Liver (tissue), 9 donors: ENCODE measurements around the gene HPRT1. TPM values are rescaled to one million over a fixed set of nuclear protein-coding genes. Genes with fewer than 3 reads are reported as not detected.

Experiments used
- DNase-seq: peaks from one replicate; pipeline ENCODE4 v3.0.0-alpha.2; 2017; ENCODE audit warnings: low spot score
- H3K27ac ChIP-seq, 2 donors: one replicate each; pipeline ENCODE4 v1.7.0; 2013; ENCODE audit warnings: inconsistent platforms in 2 of 2, low read length in 2 of 2, control low read depth in 1 of 2, low read depth in 1 of 2, mild to moderate bottlenecking in 1 of 2
- H3K27me3 ChIP-seq, 4 donors: one replicate each; pipeline versions ENCODE4 v1.6.1 to v1.7.0; 2013; ENCODE audit warnings: low read length in 3 of 4, inconsistent platforms in 1 of 4, mild to moderate bottlenecking in 1 of 4, moderate library complexity in 1 of 4; ENCODE audit not compliant: control insufficient read depth in 4 of 4, insufficient read depth in 4 of 4
- H3K36me3 ChIP-seq, 4 donors: one replicate each; pipeline versions ENCODE4 v1.6.1 to v1.7.0; 2013; ENCODE audit warnings: low read length in 3 of 4, mild to moderate bottlenecking in 3 of 4, low read depth in 1 of 4, moderate library complexity in 1 of 4; ENCODE audit not compliant: control insufficient read depth in 4 of 4, insufficient read depth in 3 of 4
- H3K4me1 ChIP-seq, 4 donors: one replicate each; pipeline versions ENCODE4 v1.6.1 to v1.7.0; 2013; ENCODE audit warnings: low read length in 3 of 4, mild to moderate bottlenecking in 3 of 4, moderate library complexity in 1 of 4; ENCODE audit not compliant: control insufficient read depth in 4 of 4, insufficient read depth in 4 of 4
- H3K4me3 ChIP-seq, 3 donors: one replicate each; pipeline versions ENCODE4 v1.6.1 to v1.7.0; 2013; ENCODE audit warnings: low read length in 3 of 3, control low read depth in 1 of 3, low read depth in 1 of 3, mild to moderate bottlenecking in 1 of 3
- H3K9ac ChIP-seq, 2 donors: one replicate each; pipeline ENCODE4 v1.7.0; 2013; ENCODE audit warnings: low read length in 2 of 2, mild to moderate bottlenecking in 2 of 2, moderate library complexity in 2 of 2, control low read depth in 1 of 2, low read depth in 1 of 2
- H3K9me3 ChIP-seq, 4 donors: one replicate each; pipeline versions ENCODE4 v1.6.1 to v1.7.0; 2013; ENCODE audit warnings: low read length in 3 of 4; ENCODE audit not compliant: control insufficient read depth in 4 of 4
- EGR1 ChIP-seq, 2 donors: IDR thresholded peaks; 2 replicates each; pipeline ENCODE4 v1.6.1; 2016 to 2018; ENCODE audit warnings: antibody characterized with exemption in 2 of 2, low read depth in 2 of 2
- FOXA1 ChIP-seq: IDR thresholded peaks from 2 replicates; pipeline ENCODE4 v1.6.1; 2016; ENCODE audit warnings: antibody characterized with exemption
- FOXA2 ChIP-seq: IDR thresholded peaks from 2 replicates; pipeline ENCODE4 v1.6.1; 2016; ENCODE audit warnings: antibody characterized with exemption
- GABPA ChIP-seq, 2 donors: IDR thresholded peaks in 1 of 2; conservative IDR thresholded peaks in 1 of 2; 2 replicates each; pipeline ENCODE4 v1.6.1; 2016; ENCODE audit warnings: antibody characterized with exemption in 2 of 2, mild to moderate bottlenecking in 1 of 2, moderate library complexity in 1 of 2
- HNF4A ChIP-seq, 2 donors: conservative IDR thresholded peaks; 2 replicates each; pipeline ENCODE4 v1.6.1; 2016; ENCODE audit warnings: antibody characterized with exemption in 2 of 2, mild to moderate bottlenecking in 2 of 2
- HNF4G ChIP-seq: IDR thresholded peaks from 2 replicates; pipeline ENCODE4 v1.6.1; 2016; ENCODE audit warnings: antibody characterized with exemption
- JUND ChIP-seq, 2 donors: IDR thresholded peaks; 2 replicates each; pipeline ENCODE4 v1.6.1; 2016; ENCODE audit warnings: antibody characterized with exemption in 2 of 2
- NR2F2 ChIP-seq: IDR thresholded peaks from 2 replicates; pipeline ENCODE4 v1.6.1; 2016; ENCODE audit warnings: antibody characterized with exemption
- RAD21 ChIP-seq, 2 donors: IDR thresholded peaks; 2 replicates each; pipeline ENCODE4 v1.6.1; 2016; ENCODE audit warnings: antibody characterized with exemption in 2 of 2, mild to moderate bottlenecking in 2 of 2
- REST ChIP-seq: IDR thresholded peaks from 2 replicates; pipeline ENCODE4 v1.6.1; 2016; ENCODE audit warnings: antibody characterized with exemption, mild to moderate bottlenecking
- RXRA ChIP-seq, 2 donors: IDR thresholded peaks; 2 replicates each; pipeline ENCODE4 v1.6.1; 2017 to 2018; ENCODE audit warnings: antibody characterized with exemption in 2 of 2, mild to moderate bottlenecking in 1 of 2
- SP1 ChIP-seq: IDR thresholded peaks from 2 replicates; pipeline ENCODE4 v1.6.1; 2018; ENCODE audit warnings: antibody characterized with exemption, mild to moderate bottlenecking
- WGBS: extraction: QIAGEN DNeasy Blood & Tissue Kit; methylation state at CpG from one replicate; pipeline ENCODE4 v1.1.7; 2013; 5-methylcytosine and 5-hydroxymethylcytosine counted together
- polyA plus RNA-seq, 2 donors: library from polyadenylated mRNA; stranded (reverse) in 1 of 2; unstranded in 1 of 2; fragments of 200-250 nt in 1 of 2; fragments of >200 nt in 1 of 2; fragmentation: Nextera tagmentation in 1 of 2; extraction: Ambion mirVana in 1 of 2; gene quantifications; one replicate each; pipeline versions ENCODE4 v1.2.1 to v1.2.3, GENCODE V29; 2013 to 2015
- total RNA-seq, 2 donors: library from RNA; depleted of rRNA; stranded (reverse); fragments of >200 nt; gene quantifications; one replicate each; pipeline ENCODE4 v1.2.3, GENCODE V29; 2014
- TF ChIP-seq, protein P1 (sequence below): IDR thresholded peaks from 2 replicates; pipeline ENCODE4 v1.6.1; 2016; ENCODE audit warnings: antibody characterized with exemption
- TF ChIP-seq, protein P2 (sequence below): fragments of 150-350 bp; IDR thresholded peaks from 2 replicates; pipeline ENCODE4 v1.5.1; 2017; ENCODE audit warnings: improper control_type of control experiment, low read depth, low read length; ENCODE audit not compliant: missing input control
- donor health status: healthy.
- donor health status: healthy.
- donor health status: healthy.
- donor health status: healthy.
- donor health status: healthy.

The HPRT1 gene
- total and polyA plus RNA-seq, 4 donors, result 5.7 to 18.4 (median 12.1) TPM

DNA sequence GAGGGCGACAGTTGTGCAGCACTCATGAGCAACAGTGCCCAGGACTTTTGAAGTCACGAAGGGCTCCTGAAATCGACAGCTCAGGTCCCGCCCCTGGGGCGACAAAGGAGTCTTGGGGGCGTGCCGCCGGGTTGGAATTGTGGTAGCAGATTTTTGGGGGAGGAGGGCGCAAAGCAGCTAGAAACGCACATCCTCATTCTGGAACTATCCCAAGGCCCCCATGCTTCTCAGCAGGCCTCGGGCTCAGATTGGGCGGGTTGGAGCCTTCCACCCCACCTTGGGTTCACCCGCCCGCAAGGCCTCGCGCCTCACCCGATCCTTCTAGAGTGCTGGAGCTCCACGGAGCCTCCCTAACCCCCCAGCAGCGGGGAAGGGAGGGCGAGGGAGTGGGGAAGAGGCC is 85.5 kb downstream of the HPRT1 start:
- WGBS, result 38% methylated on average over 20 of the region's 20 CpGs
- no peak for TF ChIP-seq FOXA1
- no peak for TF ChIP-seq EGR1 (IDR thresholded peaks at IDR 0.05; ENCODE audit: low read depth in 2 of 2)
- no peak for TF ChIP-seq GABPA (IDR thresholded peaks at IDR 0.05 in 1 of 2, conservative IDR thresholded peaks at IDR 0.05 in 1 of 2)
- no peak for TF ChIP-seq HNF4G
- TF ChIP-seq JUND (IDR thresholded peaks at IDR 0.05), result no peak
- no peak for TF ChIP-seq HNF4A (conservative IDR thresholded peaks at IDR 0.05)
- TF ChIP-seq FOXA2, result no peak
- TF ChIP-seq, protein P1, sequence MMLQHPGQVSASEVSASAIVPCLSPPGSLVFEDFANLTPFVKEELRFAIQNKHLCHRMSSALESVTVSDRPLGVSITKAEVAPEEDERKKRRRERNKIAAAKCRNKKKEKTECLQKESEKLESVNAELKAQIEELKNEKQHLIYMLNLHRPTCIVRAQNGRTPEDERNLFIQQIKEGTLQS, result no peak
- TF ChIP-seq NR2F2, result no peak
- no peak for TF ChIP-seq RXRA (IDR thresholded peaks at IDR 0.05)
- TF ChIP-seq, protein P2, sequence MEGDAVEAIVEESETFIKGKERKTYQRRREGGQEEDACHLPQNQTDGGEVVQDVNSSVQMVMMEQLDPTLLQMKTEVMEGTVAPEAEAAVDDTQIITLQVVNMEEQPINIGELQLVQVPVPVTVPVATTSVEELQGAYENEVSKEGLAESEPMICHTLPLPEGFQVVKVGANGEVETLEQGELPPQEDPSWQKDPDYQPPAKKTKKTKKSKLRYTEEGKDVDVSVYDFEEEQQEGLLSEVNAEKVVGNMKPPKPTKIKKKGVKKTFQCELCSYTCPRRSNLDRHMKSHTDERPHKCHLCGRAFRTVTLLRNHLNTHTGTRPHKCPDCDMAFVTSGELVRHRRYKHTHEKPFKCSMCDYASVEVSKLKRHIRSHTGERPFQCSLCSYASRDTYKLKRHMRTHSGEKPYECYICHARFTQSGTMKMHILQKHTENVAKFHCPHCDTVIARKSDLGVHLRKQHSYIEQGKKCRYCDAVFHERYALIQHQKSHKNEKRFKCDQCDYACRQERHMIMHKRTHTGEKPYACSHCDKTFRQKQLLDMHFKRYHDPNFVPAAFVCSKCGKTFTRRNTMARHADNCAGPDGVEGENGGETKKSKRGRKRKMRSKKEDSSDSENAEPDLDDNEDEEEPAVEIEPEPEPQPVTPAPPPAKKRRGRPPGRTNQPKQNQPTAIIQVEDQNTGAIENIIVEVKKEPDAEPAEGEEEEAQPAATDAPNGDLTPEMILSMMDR, result no peak
- TF ChIP-seq RAD21 (IDR thresholded peaks at IDR 0.05), result no peak
- TF ChIP-seq SP1, result no peak
- peaks cover 0 to 12% (median 7%) of the 10 kb centered on the region in 4 donors for H3K4me1 ChIP-seq
- no peaks in the 10 kb centered on the region for H3K36me3 ChIP-seq
- no peaks in the 10 kb centered on the region for H3K9me3 ChIP-seq
- no peak overlapping the region for H3K9ac ChIP-seq
- DNase-seq, result no peak
- peaks cover 0 to 17% (median 1%) of the 10 kb centered on the region in 4 donors for H3K27me3 ChIP-seq
- H3K4me3 ChIP-seq, result no peak overlapping the region
- H3K27ac ChIP-seq, result no peak overlapping the region

- DNase-seq, result no peak
- H3K9me3 ChIP-seq, result peaks cover 0 to 1% (median 0%) of the 10 kb centered on the region in 4 donors
- no peak overlapping the region for H3K4me3 ChIP-seq
- WGBS, result 29% methylated on average over 35 of the region's 35 CpGs
- no peaks in the 10 kb centered on the region for H3K36me3 ChIP-seq
- no peak overlapping the region for H3K27ac ChIP-seq
- H3K9ac ChIP-seq, result no peak overlapping the region
- peaks cover 0 to 17% (median 1%) of the 10 kb centered on the region in 4 donors for H3K27me3 ChIP-seq
- H3K4me1 ChIP-seq, result peaks cover 0 to 13% (median 11%) of the 10 kb centered on the region in 4 donors
- TF ChIP-seq HNF4G (no peak), HNF4A (conservative IDR thresholded peaks at IDR 0.05) (no peak), REST (no peak)
These were observed 86.2 kb downstream of the HPRT1 start for GRCh38 chrX:134546187-134546586.
